HepG2 (cell line): ENCODE data around the gene MICOS13. TPM values are rescaled to one million over a fixed set of nuclear protein-coding genes. Genes with fewer than 3 reads are reported as not detected.

Source experiments
- ATAC-seq: fragments of 200-7000 bp; cut with Tn5 transposase; 3 replicates; pipeline ENCODE4 v1.9.1; 2020; ENCODE audit warnings: mild to moderate bottlenecking, moderate library complexity
- BruUV-seq: library from RNA; stranded (reverse); fragments of 400-500 nt; replicated peaks from 2 replicates; lab custom pipeline; 2021; lab: Mats Ljungman, UMichigan
- CTCF ChIA-PET: fragments of 300-600 bp; formaldehyde crosslinking; extraction: SDS; loops from one replicate; lab custom pipeline; 2021; ENCODE audit warnings: low total read pairs, inconsistent platforms, low intra/inter-chr PET ratio; lab: Yijun Ruan, JAX
- POLR2A ChIA-PET: fragments of 350-600 bp; sonication (Branson Sonifier 250); formaldehyde crosslinking; loops from one replicate; lab custom pipeline; 2020; ENCODE audit warnings: antibody characterized with exemption, inconsistent platforms; lab: Yijun Ruan, JAX
- DNase-seq: peaks from one replicate; pipeline ENCODE4 v3.0.0-alpha.2; 2015; ENCODE audit warnings: low spot score
- FAIRE-seq: peaks from 3 replicates; lab custom pipeline; 2011; peaks lifted over from hg19 to GRCh38; lab: Jason Lieb, UNC
- H2AFZ ChIP-seq: one replicate; pipeline ENCODE4 v1.6.1; 2011; ENCODE audit warnings: low read length, inconsistent platforms
- H3K27ac ChIP-seq: fragments of 300-600 bp; 3 replicates; pipeline ENCODE4 v1.8.0; 2011; ENCODE audit warnings: mixed run types, mild to moderate bottlenecking, mixed read lengths, low read length, inconsistent platforms; ENCODE audit not compliant: insufficient read depth; ENCODE audit errors: extremely low read length
- H3K27me3 ChIP-seq, 2 experiments: fragments of 200-600 bp in 1 of 2; 2 replicates in 1 of 2; 3 replicates in 1 of 2; pipeline versions ENCODE4 v1.6.0 to v1.8.0; 2011; ENCODE audit warnings: low read length in 2 of 2, mild to moderate bottlenecking in 2 of 2, moderate library complexity in 2 of 2, inconsistent platforms in 1 of 2; ENCODE audit not compliant: insufficient read depth in 2 of 2, control insufficient read depth in 1 of 2
- H3K36me3 ChIP-seq, 2 experiments: fragments of 200-600 bp in 1 of 2; replicated peaks in 1 of 2; 2 replicates in 1 of 2; 3 replicates in 1 of 2; pipeline versions ENCODE4 v1.5.1 to v1.8.0; 2011; ENCODE audit warnings: low read length in 2 of 2, inconsistent platforms in 1 of 2; ENCODE audit not compliant: insufficient read depth in 2 of 2, control insufficient read depth in 1 of 2
- H3K4me1 ChIP-seq: 2 replicates; pipeline ENCODE4 v1.5.1; 2012; ENCODE audit warnings: low read length, inconsistent platforms; ENCODE audit not compliant: insufficient read depth
- H3K4me2 ChIP-seq: 2 replicates; pipeline ENCODE4 v1.6.0; 2011; ENCODE audit warnings: low read depth, low read length, inconsistent platforms
- H3K4me3 ChIP-seq, 3 experiments: fragments of 200-600 bp in 1 of 3; sonication (generic), shearing (Covaris generic) in 1 of 3; replicated peaks in 1 of 3; 2 replicates each; pipeline ENCODE4 v1.5.1; 2011 to 2016; ENCODE audit warnings: low read length in 3 of 3, inconsistent platforms in 2 of 3, low read depth in 2 of 3, mild to moderate bottlenecking in 2 of 3, control low read depth in 1 of 3, mixed read lengths in 1 of 3; ENCODE audit not compliant: insufficient read depth in 1 of 3
- H3K79me2 ChIP-seq: one replicate; pipeline ENCODE4 v1.6.1; 2011; ENCODE audit warnings: low read length, inconsistent platforms; ENCODE audit not compliant: insufficient read depth
- H3K9ac ChIP-seq: 2 replicates; pipeline ENCODE4 v1.6.0; 2011; ENCODE audit warnings: mild to moderate bottlenecking, low read depth, low read length, inconsistent platforms; ENCODE audit not compliant: insufficient read depth
- H3K9me3 ChIP-seq: 2 replicates; pipeline ENCODE4 v1.5.1; 2012; ENCODE audit warnings: mild to moderate bottlenecking, low read length
- H4K20me1 ChIP-seq: 2 replicates; pipeline ENCODE4 v1.6.0; 2011; ENCODE audit warnings: inconsistent platforms, mild to moderate bottlenecking, low read length, moderate library complexity; ENCODE audit not compliant: insufficient read depth
- ATF1 ChIP-seq: IDR thresholded peaks from 2 replicates; pipeline ENCODE4 v1.6.1; 2016; ENCODE audit warnings: mild to moderate bottlenecking, control low read depth
- ATF2 ChIP-seq: sonication (generic); formaldehyde crosslinking; IDR thresholded peaks from 2 replicates; pipeline ENCODE4 v1.4.0; 2020; ENCODE audit warnings: missing genetic modification reagents
- BHLHE40 ChIP-seq: IDR thresholded peaks from 2 replicates; pipeline ENCODE4 v1.6.1; 2011; ENCODE audit warnings: low read length, improper control_type of control experiment
- HNF4A ChIP-seq: sonication (generic); formaldehyde crosslinking; IDR thresholded peaks from 2 replicates; pipeline ENCODE4 v1.4.0; 2020; ENCODE audit warnings: missing genetic modification reagents
- KDM1A ChIP-seq: IDR thresholded peaks from 2 replicates; pipeline ENCODE4 v1.6.1; 2016; ENCODE audit warnings: missing compliant biosample characterization
- KDM2A ChIP-seq: sonication (generic); formaldehyde crosslinking; IDR thresholded peaks from 2 replicates; pipeline ENCODE4 v1.4.0; 2020; ENCODE audit warnings: low read depth, missing genetic modification reagents, borderline replicate concordance
- MED8 ChIP-seq: sonication (generic); formaldehyde crosslinking; IDR thresholded peaks from 2 replicates; pipeline ENCODE4 v1.8.1; 2023; ENCODE audit warnings: mild to moderate bottlenecking, missing genetic modification reagents; ENCODE audit not compliant: insufficient replicate concordance
- SYNCRIP ChIP-seq: fragments of 200-400 bp; formaldehyde crosslinking; IDR thresholded peaks from 2 replicates; pipeline ENCODE4 v1.6.1; 2018; ENCODE audit warnings: mild to moderate bottlenecking, low read depth, low read length; ENCODE audit not compliant: insufficient read depth
- ZNF160 ChIP-seq: sonication (generic); formaldehyde crosslinking; IDR thresholded peaks from 2 replicates; pipeline ENCODE4 v1.8.0; 2022; ENCODE audit warnings: mild to moderate bottlenecking, inconsistent platforms, missing genetic modification reagents
- ZNF557 ChIP-seq: sonication (generic); formaldehyde crosslinking; IDR thresholded peaks from 2 replicates; pipeline ENCODE4 v1.4.0; 2020; ENCODE audit warnings: missing genetic modification reagents
- ZNF629 ChIP-seq: sonication (generic); formaldehyde crosslinking; conservative IDR thresholded peaks from 2 replicates; pipeline ENCODE4 v1.5.0; 2020; ENCODE audit warnings: missing genetic modification reagents
- ZNF777 ChIP-seq: sonication (generic); formaldehyde crosslinking; IDR thresholded peaks from 2 replicates; pipeline ENCODE4 v1.4.0; 2020; ENCODE audit warnings: missing genetic modification reagents
- WGBS: methylation state at CpG from one replicate; pipeline ENCODE4 v1.1.6; 2017; ENCODE audit warnings: low lambda C conversion rate; 5-methylcytosine and 5-hydroxymethylcytosine counted together
- in situ Hi-C: cut with HindIII; loops from 2 replicates; pipeline ENCODE4 v1.10.0; 2017; ENCODE audit warnings: low pct_unique_long_range_greater_than_20kb; ENCODE audit not compliant: extremely low pct_ligation_motif_present
- intact Hi-C: fragments of 100-400 bp; cut with micrococcal nuclease; formaldehyde crosslinking; loops from one replicate; pipeline ENCODE4 v1.10.0; 2022; ENCODE audit not compliant: unreplicated experiment
- polyA plus RNA-seq, 8 experiments: library from polyadenylated mRNA; depleted of rRNA in 3 of 8; stranded (reverse) in 7 of 8; unstranded in 1 of 8; fragments of >200 nt; fragmentation: Illumina TruSeq in 4 of 8; extraction: Trizol in 4 of 8; gene quantifications; 2 replicates each; pipeline versions ENCODE4 v1.2.1 to v1.2.3, GENCODE V29; 2011 to 2016; ENCODE audit warnings: low read depth in 4 of 8, missing spikeins in 1 of 8, mixed read lengths in 1 of 8; ENCODE audit not compliant: insufficient read depth in 1 of 8
- total RNA-seq, 5 experiments: library from RNA; depleted of rRNA; stranded (reverse); fragments of >200 nt; fragmentation: Illumina TruSeq; extraction: Trizol; gene quantifications; 2 replicates each; pipeline ENCODE4 v1.2.3, GENCODE V29; 2016; ENCODE audit warnings: low read depth in 1 of 5
- TF ChIP-seq, protein P1 (sequence below): sonication (generic); IDR thresholded peaks from 2 replicates; pipeline ENCODE4 v1.6.1; 2016; ENCODE audit warnings: low read depth, borderline replicate concordance
- TF ChIP-seq, protein P2 (sequence below): sonication (generic); formaldehyde crosslinking; IDR thresholded peaks from 2 replicates; pipeline ENCODE4 v1.5.0; 2020; ENCODE audit warnings: mild to moderate bottlenecking, missing genetic modification reagents

The MICOS13 gene
- total and polyA plus RNA-seq, 2 of the 13 experiments (the other 11 are each of a cell fraction or from before 2014, with no cell fraction given): 28.8 to 35.4 TPM

DNA sequence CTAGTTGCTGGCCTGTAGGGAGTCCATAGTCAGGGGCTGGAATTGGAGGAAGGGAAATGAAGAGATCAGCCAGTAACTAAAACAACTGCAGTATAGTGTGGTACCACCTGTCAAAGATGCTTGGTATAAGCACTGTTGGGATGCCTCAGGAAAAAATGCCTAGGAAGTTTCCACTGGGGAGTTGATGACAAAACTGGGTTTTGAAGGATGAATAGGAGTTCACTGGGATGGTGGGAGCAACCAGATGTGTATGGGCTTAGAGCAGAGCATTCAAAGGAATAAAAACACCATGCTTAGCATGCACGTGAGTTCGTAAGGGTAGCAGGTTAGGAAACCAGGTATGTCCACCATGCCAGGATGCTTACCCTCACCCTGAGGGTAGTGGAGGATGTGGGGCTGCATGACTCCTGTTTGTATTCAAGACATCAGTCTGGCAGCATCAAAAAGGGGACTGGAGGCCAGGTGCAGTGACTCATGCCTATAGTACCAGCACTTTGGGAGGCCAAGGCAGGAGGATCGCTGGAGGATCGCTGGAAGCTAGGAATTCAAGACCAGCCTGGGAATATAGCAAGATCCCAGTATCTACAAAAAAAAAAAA lies 47.2 kb upstream of the MICOS13 start:
- BruUV-seq: no TSS peak
- no peak overlapping the region for H3K27ac ChIP-seq
- H3K4me3 ChIP-seq: no peak overlapping the region
- ATAC-seq: no peak
- TF ChIP-seq KDM1A (CRISPR knock-in tag) (no peak), BHLHE40 (no peak), HNF4A (CRISPR knock-in tag) (no peak), SYNCRIP (no peak), ZNF629 (CRISPR knock-in tag) (no peak), ATF2 (CRISPR knock-in tag) (no peak), ATF1 (no peak), ZNF777 (no peak), MED8 (no peak), KDM2A (CRISPR knock-in tag) (no peak), ZNF160 (no peak), ZNF557 (CRISPR knock-in tag) (no peak)
- TF ChIP-seq, protein P1, sequence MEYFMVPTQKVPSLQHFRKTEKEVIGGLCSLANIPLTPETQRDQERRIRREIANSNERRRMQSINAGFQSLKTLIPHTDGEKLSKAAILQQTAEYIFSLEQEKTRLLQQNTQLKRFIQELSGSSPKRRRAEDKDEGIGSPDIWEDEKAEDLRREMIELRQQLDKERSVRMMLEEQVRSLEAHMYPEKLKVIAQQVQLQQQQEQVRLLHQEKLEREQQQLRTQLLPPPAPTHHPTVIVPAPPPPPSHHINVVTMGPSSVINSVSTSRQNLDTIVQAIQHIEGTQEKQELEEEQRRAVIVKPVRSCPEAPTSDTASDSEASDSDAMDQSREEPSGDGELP: no peak
- TF ChIP-seq, protein P2, sequence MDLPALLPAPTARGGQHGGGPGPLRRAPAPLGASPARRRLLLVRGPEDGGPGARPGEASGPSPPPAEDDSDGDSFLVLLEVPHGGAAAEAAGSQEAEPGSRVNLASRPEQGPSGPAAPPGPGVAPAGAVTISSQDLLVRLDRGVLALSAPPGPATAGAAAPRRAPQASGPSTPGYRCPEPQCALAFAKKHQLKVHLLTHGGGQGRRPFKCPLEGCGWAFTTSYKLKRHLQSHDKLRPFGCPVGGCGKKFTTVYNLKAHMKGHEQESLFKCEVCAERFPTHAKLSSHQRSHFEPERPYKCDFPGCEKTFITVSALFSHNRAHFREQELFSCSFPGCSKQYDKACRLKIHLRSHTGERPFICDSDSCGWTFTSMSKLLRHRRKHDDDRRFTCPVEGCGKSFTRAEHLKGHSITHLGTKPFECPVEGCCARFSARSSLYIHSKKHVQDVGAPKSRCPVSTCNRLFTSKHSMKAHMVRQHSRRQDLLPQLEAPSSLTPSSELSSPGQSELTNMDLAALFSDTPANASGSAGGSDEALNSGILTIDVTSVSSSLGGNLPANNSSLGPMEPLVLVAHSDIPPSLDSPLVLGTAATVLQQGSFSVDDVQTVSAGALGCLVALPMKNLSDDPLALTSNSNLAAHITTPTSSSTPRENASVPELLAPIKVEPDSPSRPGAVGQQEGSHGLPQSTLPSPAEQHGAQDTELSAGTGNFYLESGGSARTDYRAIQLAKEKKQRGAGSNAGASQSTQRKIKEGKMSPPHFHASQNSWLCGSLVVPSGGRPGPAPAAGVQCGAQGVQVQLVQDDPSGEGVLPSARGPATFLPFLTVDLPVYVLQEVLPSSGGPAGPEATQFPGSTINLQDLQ (CRISPR knock-in tag): no peak
- TF ChIP-seq, all 625 proteins: peak for 0
- WGBS: 33% methylated on average over 4 of the region's 4 CpGs
- H4K20me1 ChIP-seq: no peaks in the 10 kb centered on the region
- H3K4me1 ChIP-seq: no peaks in the 10 kb centered on the region
- H3K79me2 ChIP-seq: no peaks in the 10 kb centered on the region
- H2AFZ ChIP-seq: no peak overlapping the region
- no peak for FAIRE-seq
- POLR2A ChIA-PET: no interaction called here
- no peak overlapping the region for H3K4me2 ChIP-seq
- no peak for DNase-seq
- CTCF ChIA-PET: no interaction called here
- no peaks in the 10 kb centered on the region for H3K27me3 ChIP-seq
- no peak overlapping the region for H3K9ac ChIP-seq
- in situ Hi-C loops: no loop called here
- intact Hi-C loops: no loop called here
- H3K36me3 ChIP-seq: no peaks in the 10 kb centered on the region
- H3K9me3 ChIP-seq: no peaks in the 10 kb centered on the region; the same call in 1 of the 2 replicates
